Stimulated activated CD4-positive, alpha-beta T cell treated with anti-CD3 and anti-CD28 coated beads, Interleukin-4, amount 100 ng/mL, for 24 hours (primary cell): ENCODE results near the gene BNC1.
A peak's percentile ranks its signal among the peaks of the same experiment; 100 is the strongest.
"Not testable (repeated sequence)": the region's sequence is repeated elsewhere in the genome, so short reads cannot be mapped to it uniquely, and the experiment has no call there.

Experiments
- DNase-seq: peaks from one replicate; pipeline ENCODE4 v3.0.0-alpha.2; 2020

The BNC1 gene

DNA sequence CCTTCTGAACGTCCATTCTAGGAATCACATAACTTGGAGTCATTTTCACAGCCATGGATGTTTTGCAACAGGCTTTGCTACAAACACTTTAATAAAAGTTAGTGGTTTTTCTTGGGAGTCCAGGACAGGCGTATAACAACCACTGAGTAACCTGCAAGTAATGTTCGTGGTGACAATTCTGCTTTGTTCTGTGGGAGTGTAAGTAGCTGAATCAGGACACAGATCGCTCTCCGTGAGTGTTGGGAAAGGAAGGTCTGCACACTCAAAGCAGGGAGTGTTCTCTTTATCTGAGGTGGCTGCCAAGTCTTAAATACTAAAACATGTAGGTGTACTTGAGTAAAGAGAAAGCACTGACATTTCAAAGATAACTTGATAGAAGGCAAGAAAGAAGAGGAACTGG, 7.9 kb upstream of the BNC1 start:
- no peak for DNase-seq

- no peak for DNase-seq
These were observed 5.8 kb upstream of the BNC1 start for GRCh38 chr15:83290236-83290635.

- DNase-seq: no peak
These were observed 4.7 kb upstream of the BNC1 start for GRCh38 chr15:83289160-83289559.

- no peak for DNase-seq
These were observed 3.9 kb upstream of the BNC1 start for GRCh38 chr15:83288381-83288801.

DNA sequence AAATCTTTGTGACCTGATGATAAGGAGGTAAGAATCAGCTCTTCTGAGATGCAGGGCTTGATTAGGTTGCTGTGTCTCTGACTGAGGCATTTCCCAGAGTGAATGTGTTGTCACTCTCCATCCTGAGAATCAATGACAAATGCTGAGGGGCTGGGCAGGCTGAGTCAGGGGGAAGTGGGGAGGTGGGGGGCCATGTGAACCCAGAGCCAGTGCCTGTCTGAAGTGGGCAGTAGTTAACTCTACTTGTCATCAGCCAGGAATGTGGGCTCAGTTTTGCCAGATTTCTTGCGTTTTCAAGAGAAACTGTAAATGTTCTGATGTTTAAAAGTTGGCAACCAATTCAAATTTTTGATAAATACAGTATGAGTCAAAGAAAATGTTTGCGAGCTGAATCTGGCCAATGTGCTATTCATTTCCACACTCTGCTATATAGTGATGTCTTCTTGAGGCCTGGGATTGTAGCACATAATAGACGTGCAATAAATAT, 3.1 kb upstream of the BNC1 start:
- DNase-seq: no peak

- no peak for DNase-seq
These were observed 1.6 kb upstream of the BNC1 start for GRCh38 chr15:83285979-83286553.

DNA sequence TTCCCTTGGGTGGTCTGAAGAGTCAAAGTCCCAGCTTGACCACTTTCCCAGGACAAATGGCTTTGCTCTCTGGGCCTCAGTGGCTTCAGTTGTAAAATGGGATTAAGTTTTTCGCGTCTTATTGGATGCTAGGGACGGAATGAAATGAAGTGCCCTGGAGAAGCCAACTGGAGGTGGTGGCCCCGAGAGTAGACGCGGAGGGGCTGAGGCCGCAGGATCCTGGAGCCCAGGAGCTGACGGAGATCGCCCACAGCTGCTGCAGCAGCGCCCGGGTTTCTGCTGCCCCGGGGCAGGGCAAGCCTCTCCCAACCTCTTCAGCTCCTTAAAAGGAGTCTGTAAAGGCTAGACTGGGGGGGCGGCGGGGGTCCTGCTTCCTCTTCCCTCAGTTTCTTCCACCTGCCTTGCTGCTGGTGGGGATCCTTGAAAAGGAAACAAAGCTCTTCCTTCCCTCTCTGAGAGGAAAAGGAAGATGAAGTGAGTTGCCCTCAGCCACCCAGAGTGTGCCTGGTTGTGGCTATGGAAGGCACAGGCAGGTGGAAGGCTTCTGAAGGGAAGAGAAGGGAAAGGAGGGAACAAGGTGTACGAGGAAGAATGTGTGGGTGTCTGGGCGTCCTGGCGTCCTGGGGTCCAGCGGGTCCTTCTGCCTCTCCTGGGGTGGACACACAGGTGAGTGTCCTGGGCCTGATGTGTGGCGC, 967 bp upstream of the BNC1 start:
- DNase-seq: no peak

DNA sequence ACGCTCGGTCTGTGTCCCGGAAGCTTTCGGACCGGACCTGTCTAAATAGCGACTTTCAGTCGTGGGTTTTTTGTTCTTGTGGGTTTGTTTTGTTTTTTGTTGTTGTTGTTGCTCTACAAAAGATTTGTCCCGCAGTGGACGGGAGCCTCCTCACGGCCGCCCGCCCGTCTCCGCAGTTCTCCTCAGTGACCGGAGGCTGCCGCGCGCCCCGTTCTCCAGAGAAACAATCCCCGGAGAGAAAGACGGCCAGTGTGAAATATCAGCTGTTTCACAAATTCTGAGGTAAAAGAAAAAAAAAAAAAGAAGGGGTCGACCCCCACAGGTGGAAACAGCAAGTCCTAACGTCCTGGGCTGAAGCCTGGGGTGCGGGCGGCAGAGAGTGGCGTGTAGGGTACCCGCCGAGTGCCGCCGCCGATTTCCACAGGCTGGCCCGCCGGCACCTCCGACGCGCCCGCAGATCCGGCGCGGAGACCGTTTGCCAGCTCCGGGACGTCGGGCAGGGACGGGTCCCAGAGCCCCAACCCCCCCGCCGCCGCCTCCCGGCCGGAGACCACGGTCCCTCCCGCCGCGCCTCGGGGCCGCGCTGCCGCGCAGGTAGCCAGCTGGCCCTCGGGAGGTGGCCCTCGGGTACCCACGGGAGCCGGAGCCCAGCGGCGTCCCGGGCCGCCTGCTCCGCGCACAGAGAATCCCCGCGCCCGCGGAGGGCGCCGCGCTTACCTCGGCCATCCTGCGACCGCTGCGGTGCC, 478 bp downstream of the BNC1 start:
- no peak for DNase-seq

DNA sequence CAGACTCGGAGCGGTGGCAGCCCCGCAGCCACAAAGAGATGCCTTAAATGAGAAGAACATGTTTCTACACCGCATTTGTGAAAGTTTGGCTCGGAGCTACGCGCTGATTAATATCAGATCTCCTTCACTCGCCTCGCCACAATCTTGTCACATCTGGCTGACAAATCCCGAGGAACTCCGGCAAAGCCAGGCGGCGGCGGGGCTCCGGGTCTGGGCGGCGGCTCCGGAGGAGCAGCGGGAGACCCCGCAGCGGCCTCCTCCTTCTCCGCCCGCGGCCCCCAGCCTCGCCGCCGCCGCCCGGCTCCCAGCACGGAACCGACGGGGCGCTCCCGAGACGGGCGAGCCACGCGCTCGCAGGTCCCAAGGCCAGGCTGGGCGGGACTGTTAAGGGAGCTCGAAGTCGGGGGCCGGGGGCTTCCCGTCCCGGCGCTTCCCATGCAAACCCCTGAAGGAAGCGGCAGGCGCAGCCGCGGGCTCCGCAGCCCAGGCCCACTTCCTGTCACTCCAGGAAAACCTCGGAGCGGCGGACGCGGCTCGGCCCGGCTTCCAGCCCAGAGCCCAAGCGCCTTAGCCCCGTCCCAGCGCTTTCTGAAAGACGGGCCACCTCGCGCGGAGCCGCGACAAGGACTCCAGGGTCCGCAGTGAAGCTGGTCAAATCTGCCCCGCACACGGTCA, 1.2 kb downstream of the BNC1 start:
- no peak for DNase-seq

GRCh38 chr15:83282776-83283137, 1.7 kb downstream of the BNC1 start:
- no peak for DNase-seq

DNA sequence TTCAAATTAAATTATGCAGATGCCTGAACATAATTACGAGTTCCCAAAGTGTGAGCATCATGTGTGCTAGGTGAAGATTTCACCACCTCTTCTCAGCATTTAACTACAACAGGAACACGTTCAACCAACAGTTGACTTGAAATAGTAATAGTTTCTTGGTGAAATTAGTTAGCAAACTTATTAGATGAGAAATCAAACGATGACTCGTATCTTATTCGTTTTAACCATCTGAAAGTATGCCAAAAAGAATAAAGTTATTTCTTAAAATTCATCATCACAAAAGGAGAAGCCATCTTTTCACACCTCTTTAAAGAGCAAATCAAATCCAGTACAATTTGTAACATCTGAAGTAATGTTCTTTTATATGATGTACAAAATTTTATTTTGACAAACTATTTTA, 2.3 kb downstream of the BNC1 start:
- DNase-seq: no peak

DNA sequence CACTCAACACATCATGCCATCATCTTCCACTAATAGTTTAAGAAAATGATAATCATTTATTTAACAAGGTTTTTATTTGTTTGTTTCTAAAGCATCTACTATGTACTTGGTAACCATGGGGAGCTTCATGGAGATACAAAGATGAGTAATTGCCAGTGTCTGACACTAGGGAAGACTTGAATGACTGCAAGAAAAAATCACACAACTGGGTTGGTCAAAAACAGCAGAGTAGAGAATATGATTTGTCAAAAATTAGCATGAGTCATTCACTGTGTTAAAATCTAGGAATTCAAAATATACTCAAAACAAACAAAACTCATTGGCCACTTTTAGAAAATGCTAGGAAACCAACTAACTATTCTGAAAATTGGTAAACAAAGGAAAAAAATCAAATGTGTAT, 6.3 kb downstream of the BNC1 start:
- DNase-seq: no peak

- DNase-seq: no peak
These were observed 7.8 kb downstream of the BNC1 start for GRCh38 chr15:83276661-83277060.

DNA sequence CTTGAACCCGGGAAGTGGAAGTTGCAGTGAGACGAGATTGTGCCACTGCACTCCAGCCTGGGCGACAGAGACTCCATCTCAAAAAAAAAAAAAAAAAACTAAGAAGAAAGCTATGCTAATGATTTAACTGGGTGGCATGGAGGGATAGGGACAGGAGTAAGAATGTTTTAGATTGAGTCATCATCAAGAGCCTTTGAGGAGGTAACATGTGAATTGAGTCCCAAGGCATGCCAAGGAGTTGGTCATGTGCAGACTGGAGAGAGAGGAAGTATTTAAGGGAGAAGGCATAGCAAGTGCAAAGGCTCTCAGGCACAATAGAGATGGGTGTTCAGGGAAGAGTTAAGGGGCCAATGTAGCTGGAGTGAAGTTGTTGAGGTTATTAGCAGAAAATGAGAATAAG, 9.1 kb downstream of the BNC1 start:
- DNase-seq: no peak

- no peak for DNase-seq
These were observed 14.3 kb downstream of the BNC1 start for GRCh38 chr15:83270176-83270575.

GRCh38 chr15:83268147-83268546, 16.3 kb downstream of the BNC1 start:
- DNase-seq: no peak

DNA sequence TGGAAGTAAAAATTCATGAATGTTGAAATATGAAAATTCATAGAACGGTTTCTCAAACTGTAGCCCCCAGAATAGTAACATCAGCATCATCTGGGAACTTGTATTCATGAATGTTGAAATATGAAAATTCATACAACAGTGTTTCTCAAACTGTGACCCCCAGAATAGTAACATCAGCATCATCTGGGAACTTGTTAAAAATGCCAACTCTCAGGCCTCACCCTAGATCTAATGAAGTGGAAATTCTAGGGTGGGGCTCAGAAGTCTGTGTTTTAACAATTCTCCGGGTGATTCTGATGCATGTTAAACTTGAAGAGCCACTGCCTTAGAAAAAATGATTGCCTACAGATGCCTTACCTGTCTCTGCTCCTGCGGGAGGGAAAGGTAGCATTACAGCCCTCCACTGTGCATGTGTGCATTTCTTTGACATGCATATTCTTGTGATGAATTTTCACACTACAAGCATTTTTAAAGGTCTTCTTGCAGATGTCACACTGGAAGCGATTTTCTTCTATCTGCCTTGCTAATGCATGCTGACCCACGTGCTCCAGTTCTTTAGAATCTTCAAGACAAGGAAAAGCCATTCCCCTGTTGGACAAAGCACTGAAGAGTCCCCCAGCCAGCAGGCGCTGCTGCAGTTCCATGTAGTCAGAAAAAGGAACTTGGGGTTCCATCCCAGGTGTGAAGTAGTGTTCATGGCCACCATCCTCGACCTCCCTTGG, 21.7 kb downstream of the BNC1 start:
- no peak for DNase-seq

DNA sequence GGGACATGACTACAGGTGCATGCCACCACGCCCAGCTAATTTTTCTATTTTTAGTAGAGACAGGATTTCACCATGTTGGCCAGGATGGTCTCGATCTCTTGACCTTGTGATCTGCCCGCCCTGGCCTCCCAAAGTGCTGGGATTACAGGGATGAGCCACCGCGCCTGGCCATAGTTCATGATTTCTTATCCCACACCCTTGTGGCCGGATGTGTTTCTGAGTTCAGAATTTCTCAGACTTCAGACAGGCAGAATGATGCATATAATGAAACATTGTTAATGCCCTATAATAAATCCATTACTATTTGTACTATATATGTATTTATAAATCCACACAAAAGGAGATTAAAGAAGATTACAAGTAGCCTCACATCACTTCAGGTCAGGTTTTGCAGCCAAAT, 22.3 kb downstream of the BNC1 start:
- not testable (repeated sequence) for DNase-seq

- DNase-seq: no peak
These were observed 33.7 kb downstream of the BNC1 start for GRCh38 chr15:83250781-83251180.

DNA sequence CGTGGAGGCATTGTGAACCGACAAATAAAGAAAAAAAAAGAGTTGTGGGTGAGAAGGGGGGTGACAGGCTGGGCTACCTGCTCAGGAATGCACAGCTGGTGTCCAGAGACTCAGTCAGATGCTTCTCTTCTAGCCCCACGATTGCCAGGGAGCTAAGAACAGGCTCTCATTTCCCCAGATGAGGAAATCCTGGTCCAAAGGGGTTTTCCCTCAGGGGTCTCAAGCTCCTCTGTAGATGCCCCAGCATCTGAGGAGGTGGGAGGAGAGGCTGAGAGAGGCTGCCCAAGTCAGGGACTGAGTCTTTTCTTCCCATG, 35.5 kb downstream of the BNC1 start:
- no peak for DNase-seq

DNA sequence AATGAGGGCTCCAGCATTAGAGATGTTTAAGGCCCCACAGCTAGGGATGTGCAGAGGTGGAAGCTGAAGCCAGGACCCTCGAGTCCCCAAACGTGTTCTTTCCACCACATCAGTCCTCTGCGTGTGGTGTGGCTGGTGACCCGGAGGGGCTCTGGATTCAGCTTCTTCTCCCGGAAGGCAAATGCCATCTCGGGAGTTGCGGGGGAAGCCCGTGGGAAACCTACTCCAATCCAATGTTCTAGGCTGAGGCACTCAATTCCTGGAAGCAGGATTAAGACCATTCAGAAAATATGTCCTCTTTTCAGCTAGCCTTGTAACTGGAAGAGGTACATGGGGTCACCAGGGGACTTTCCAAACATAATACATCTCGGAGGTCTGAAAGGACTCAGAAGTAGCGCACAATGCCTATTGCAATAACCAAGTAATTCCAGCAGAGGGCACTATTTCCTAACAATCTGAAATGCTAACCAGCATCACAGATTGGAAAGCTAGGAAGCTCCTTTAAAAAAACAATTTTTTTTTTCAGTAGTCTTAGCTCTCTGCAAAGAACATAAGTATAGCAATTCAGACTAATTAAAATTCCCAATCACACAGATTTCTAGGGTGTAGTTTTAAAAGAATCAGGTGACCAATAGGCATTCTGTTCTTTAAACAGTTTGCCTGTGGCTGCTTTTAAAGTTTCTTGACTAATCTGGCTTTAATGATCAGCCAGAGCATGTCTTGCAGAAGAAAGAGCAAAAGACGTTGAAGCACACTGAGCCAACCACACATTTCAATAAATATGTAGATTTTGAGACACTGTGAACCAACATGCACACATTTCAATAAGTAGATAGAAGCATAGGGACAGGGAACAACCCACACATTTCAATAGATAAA, 36.1 kb downstream of the BNC1 start:
- DNase-seq: peak; percentile 28

- no peak for DNase-seq
These were observed 40.8 kb downstream of the BNC1 start for GRCh38 chr15:83243634-83244033.
